PC-3 (cell line): ENCODE results near the gene NPTX1. TPM values are rescaled to one million over a fixed set of nuclear protein-coding genes. Genes with fewer than 3 reads are reported as not detected.
A peak's percentile ranks its signal among the peaks of the same experiment; 100 is the strongest.

ENCODE experiments used
- ATAC-seq: fragments of 200-7000 bp; cut with Tn5 transposase; 2 replicates; pipeline ENCODE4 v1.9.1; 2020; ENCODE audit warnings: mild to moderate bottlenecking, moderate library complexity
- BruUV-seq: library from RNA; stranded (reverse); fragments of 400-500 nt; replicated peaks from 2 replicates; lab custom pipeline; 2021; lab: Mats Ljungman, UMichigan
- CTCF ChIA-PET: fragments of 300-600 bp; sonication (Branson Sonifier 250); formaldehyde crosslinking; loops from one replicate; lab custom pipeline; 2022; ENCODE audit warnings: antibody characterized with exemption; lab: Charles Lee
- POLR2A ChIA-PET: fragments of 300-600 bp; sonication (Branson Sonifier 250); formaldehyde crosslinking; loops from one replicate; lab custom pipeline; 2022; ENCODE audit warnings: antibody characterized with exemption; ENCODE audit not compliant: unreplicated experiment; lab: Charles Lee
- DNase-seq: peaks from one replicate; pipeline ENCODE4 v3.0.0-alpha.2; 2015
- H2AFZ ChIP-seq: fragments of 300-600 bp; sonication (generic); 2 replicates; pipeline ENCODE4 v1.6.0; 2016; ENCODE audit warnings: antibody characterized with exemption, low read length
- H3F3A ChIP-seq: fragments of 300-600 bp; sonication (generic); one replicate; pipeline ENCODE4 v1.6.0; 2017; ENCODE audit warnings: antibody characterized with exemption, low read length, control low read depth, mild to moderate bottlenecking; ENCODE audit not compliant: unreplicated experiment
- H3K27ac ChIP-seq: fragments of 300-600 bp; sonication (generic); 2 replicates; pipeline ENCODE4 v1.5.1; 2016; ENCODE audit warnings: mild to moderate bottlenecking, low read length
- H3K27me3 ChIP-seq: fragments of 300-600 bp; sonication (generic); 2 replicates; pipeline ENCODE4 v1.6.1; 2016; ENCODE audit warnings: low read length, mixed read lengths
- H3K36me3 ChIP-seq: fragments of 300-600 bp; sonication (generic); 2 replicates; pipeline ENCODE4 v1.6.1; 2016; ENCODE audit warnings: low read depth, mixed run types, low read length, mixed read lengths
- H3K4me1 ChIP-seq: fragments of 300-600 bp; sonication (generic); 2 replicates; pipeline ENCODE4 v1.5.1; 2016; ENCODE audit warnings: low read length; ENCODE audit not compliant: insufficient read depth
- H3K4me2 ChIP-seq: fragments of 300-600 bp; sonication (generic); 2 replicates; pipeline ENCODE4 v1.6.0; 2016; ENCODE audit warnings: low read length
- H3K4me3 ChIP-seq: fragments of 300-600 bp; sonication (generic); 2 replicates; pipeline ENCODE4 v1.5.1; 2016; ENCODE audit warnings: mild to moderate bottlenecking, low read length, mixed read lengths
- H3K79me2 ChIP-seq: fragments of 300-600 bp; sonication (generic); 2 replicates; pipeline ENCODE4 v1.6.1; 2017; ENCODE audit warnings: low read length, mixed read lengths
- H3K9ac ChIP-seq: fragments of 300-600 bp; sonication (generic); 2 replicates; pipeline ENCODE4 v1.6.0; 2016; ENCODE audit warnings: mild to moderate bottlenecking, low read length
- H3K9me2 ChIP-seq: fragments of 300-600 bp; sonication (generic); replicated peaks from 2 replicates; pipeline ENCODE4 v1.6.1; 2016; ENCODE audit warnings: mixed run types, low read length, mixed read lengths
- H3K9me3 ChIP-seq: fragments of 300-600 bp; sonication (generic); 2 replicates; pipeline ENCODE4 v1.6.1; 2016; ENCODE audit warnings: low read length, mixed read lengths
- H4K20me1 ChIP-seq: fragments of 300-600 bp; sonication (generic); 2 replicates; pipeline ENCODE4 v1.6.1; 2016; ENCODE audit warnings: low read length, mixed read lengths
- EZH2 ChIP-seq: fragments of 300-600 bp; sonication (generic); IDR thresholded peaks from one replicate; pipeline ENCODE4 v1.6.1; 2017; ENCODE audit warnings: antibody characterized with exemption, mild to moderate bottlenecking, low read length; ENCODE audit not compliant: unreplicated experiment
- EZH2phosphoT487 ChIP-seq: fragments of 300-600 bp; sonication (generic); IDR thresholded peaks from 2 replicates; pipeline ENCODE4 v1.6.1; 2018; ENCODE audit warnings: mild to moderate bottlenecking, antibody characterized with exemption, low read length, borderline replicate concordance
- intact Hi-C: fragments of 100-400 bp; cut with micrococcal nuclease; formaldehyde crosslinking; loops from 2 replicates; pipeline ENCODE4 v1.9.0; 2023
- total RNA-seq: library from RNA; depleted of rRNA; stranded (reverse); fragments of >200 nt; gene quantifications from 2 replicates; pipeline ENCODE4 v1.2.3, GENCODE V29; 2014
- TF ChIP-seq, protein P1 (sequence below): fragments of 300-600 bp; sonication (generic); conservative IDR thresholded peaks from 2 replicates; pipeline ENCODE4 v1.5.1; 2017; ENCODE audit warnings: antibody characterized with exemption, low read depth, mild to moderate bottlenecking, low read length

NPTX1 gene
- total RNA-seq, 1 experiment from 2014 or later = 0.55 TPM

DNA sequence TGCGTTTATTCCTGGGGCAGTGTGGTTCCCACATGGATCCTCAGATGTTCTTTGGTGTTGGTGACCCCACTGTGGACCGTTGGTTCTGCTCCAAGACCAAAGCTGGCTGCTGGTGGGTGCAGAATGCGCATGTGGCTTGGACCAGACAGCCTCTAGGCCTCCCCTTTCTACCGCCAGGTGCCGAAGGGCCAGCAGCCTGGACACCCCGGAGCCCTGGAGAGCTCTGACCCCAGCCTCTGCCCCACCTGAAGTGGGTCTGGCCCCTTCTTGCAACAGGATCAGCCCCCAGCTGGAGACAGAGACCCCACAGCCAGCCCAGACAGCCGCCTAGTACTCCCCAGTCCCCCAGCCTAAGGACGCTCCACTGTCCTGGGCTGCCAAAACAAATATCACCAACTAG lies 18.4 kb downstream of the NPTX1 start:
- CTCF ChIA-PET = no interaction called here
- TF ChIP-seq EZH2 = no peak
- TF ChIP-seq EZH2phosphoT487 = no peak
- TF ChIP-seq, protein P1, sequence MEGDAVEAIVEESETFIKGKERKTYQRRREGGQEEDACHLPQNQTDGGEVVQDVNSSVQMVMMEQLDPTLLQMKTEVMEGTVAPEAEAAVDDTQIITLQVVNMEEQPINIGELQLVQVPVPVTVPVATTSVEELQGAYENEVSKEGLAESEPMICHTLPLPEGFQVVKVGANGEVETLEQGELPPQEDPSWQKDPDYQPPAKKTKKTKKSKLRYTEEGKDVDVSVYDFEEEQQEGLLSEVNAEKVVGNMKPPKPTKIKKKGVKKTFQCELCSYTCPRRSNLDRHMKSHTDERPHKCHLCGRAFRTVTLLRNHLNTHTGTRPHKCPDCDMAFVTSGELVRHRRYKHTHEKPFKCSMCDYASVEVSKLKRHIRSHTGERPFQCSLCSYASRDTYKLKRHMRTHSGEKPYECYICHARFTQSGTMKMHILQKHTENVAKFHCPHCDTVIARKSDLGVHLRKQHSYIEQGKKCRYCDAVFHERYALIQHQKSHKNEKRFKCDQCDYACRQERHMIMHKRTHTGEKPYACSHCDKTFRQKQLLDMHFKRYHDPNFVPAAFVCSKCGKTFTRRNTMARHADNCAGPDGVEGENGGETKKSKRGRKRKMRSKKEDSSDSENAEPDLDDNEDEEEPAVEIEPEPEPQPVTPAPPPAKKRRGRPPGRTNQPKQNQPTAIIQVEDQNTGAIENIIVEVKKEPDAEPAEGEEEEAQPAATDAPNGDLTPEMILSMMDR = no peak

DNA sequence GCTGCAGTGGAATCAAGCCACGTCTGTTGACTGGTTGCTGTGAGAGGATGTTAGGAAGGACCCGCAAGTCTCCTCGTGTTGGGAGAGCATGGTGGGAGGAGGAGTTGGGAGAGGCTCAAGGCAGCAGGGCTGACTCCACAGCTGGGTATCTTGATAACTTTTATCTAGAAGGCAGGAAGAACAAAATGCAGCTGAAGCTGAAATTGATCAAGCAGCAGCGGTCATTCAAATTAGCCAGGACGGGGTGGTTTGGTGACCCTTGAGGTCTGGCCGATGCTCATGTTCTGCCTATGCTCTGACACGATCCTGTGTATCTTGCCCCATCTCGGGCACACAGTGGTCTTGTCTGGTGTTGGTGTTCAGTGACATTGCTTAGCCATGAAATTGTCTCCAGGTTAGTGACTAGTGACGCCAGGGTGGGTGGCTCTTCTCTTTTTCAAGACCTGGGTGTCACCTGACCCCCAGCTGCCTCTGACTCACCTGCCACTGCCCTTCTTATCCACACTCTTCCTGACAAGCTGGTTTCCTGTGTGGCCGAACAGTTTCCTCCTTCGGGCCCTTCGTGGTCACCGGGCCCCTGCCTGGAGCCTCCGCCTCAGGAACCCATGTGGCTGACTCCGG lies 19.1 kb downstream of the NPTX1 start:
- no peak overlapping the region for H3K27ac ChIP-seq
- no peak overlapping the region for H2AFZ ChIP-seq
- TF ChIP-seq, protein P1 = no peak
- no peak for TF ChIP-seq EZH2
- TF ChIP-seq EZH2phosphoT487 = no peak
- ChIA-PET POLR2A (no interaction called here), CTCF (no interaction called here)
- H3K79me2 ChIP-seq = no peaks in the 10 kb centered on the region
- peak; percentile 39 for DNase-seq
- no peaks in the 10 kb centered on the region for H3K9me2 ChIP-seq
- no peaks in the 10 kb centered on the region for H3F3A ChIP-seq
- H3K9ac ChIP-seq = no peak overlapping the region
- H3K4me1 ChIP-seq = peaks cover 20% of the 10 kb centered on the region
- no peaks in the 10 kb centered on the region for H3K27me3 ChIP-seq
- H4K20me1 ChIP-seq = no peaks in the 10 kb centered on the region
- H3K36me3 ChIP-seq = no peaks in the 10 kb centered on the region
- BruUV-seq = no TSS peak
- no peaks in the 10 kb centered on the region for H3K9me3 ChIP-seq
- ATAC-seq = no peak
- H3K4me2 ChIP-seq = no peak overlapping the region
- no peak overlapping the region for H3K4me3 ChIP-seq
- intact Hi-C loops = loop anchor here (10.0 kb wide), 1 partner anchor 437 kb away; no protein-coding TSS in a partner anchor

More for the DNA sequence above, 18.4 kb downstream of the NPTX1 start:
- H3K9me3 ChIP-seq = no peaks in the 10 kb centered on the region
- H2AFZ ChIP-seq = no peak overlapping the region
- H3K9ac ChIP-seq = no peak overlapping the region
- BruUV-seq = no TSS peak
- no peaks in the 10 kb centered on the region for H3K27me3 ChIP-seq
- no peaks in the 10 kb centered on the region for H4K20me1 ChIP-seq
- DNase-seq (no peak), ATAC-seq (no peak)
- POLR2A ChIA-PET = no interaction called here
- intact Hi-C loops = loop anchor here (10.0 kb wide), 1 partner anchor 437 kb away; no protein-coding TSS in a partner anchor
- no peaks in the 10 kb centered on the region for H3K79me2 ChIP-seq
- no peak overlapping the region for H3K4me3 ChIP-seq
- no peaks in the 10 kb centered on the region for H3K36me3 ChIP-seq
- peaks cover 20% of the 10 kb centered on the region for H3K4me1 ChIP-seq
- H3K9me2 ChIP-seq = no peaks in the 10 kb centered on the region
- no peak overlapping the region for H3K4me2 ChIP-seq
- no peaks in the 10 kb centered on the region for H3F3A ChIP-seq
- H3K27ac ChIP-seq = no peak overlapping the region

DNA sequence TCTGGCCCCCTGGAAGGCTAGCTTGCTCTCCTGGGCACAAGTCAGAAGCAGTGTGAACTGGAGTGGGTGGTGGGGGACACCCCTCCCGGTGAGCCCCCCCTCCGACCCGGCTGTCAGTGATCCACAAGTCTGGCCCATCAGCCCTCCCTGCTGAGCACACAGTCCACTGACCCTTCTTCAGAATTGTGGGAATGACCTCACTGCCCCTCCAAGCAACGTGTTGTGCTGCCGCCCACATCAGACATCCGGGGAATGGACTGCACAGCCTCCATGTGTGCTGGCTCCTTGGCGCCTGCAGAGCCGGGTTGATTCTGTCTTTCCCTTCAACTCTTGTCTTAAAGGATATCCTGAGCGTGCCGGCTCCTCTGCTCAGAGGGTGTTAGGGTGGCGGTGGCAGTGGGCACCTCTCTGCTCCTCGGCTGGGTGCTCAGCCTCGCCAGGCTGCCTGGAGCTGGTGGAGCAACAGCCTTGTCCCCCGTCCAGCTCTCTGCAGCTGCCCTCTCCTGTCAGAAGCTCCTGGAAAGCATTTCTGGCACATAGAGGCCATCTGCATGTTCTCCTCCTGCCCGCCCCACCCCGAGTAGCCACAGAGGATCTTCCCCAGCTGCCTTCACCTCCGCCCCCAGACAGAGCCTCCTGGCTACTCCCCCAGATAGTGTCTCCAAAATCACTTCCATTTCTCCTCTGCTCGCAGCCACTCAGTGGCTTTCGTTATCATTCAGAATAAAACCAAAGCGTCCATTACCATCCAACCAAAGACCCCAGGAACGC lies 19.8 kb downstream of the NPTX1 start:
- Histone ChIP-seq H4K20me1 (no peaks in the 10 kb centered on the region), H3K27ac (no peak overlapping the region), H2AFZ (no peak overlapping the region), H3K79me2 (no peaks in the 10 kb centered on the region), H3K9ac (no peak overlapping the region), H3K9me3 (no peaks in the 10 kb centered on the region), H3K36me3 (no peaks in the 10 kb centered on the region), H3K27me3 (no peaks in the 10 kb centered on the region), H3K4me3 (no peak overlapping the region), H3F3A (no peaks in the 10 kb centered on the region), H3K9me2 (no peaks in the 10 kb centered on the region), H3K4me2 (no peak overlapping the region), H3K4me1 (peaks cover 20% of the 10 kb centered on the region)
- ATAC-seq (no peak), DNase-seq (no peak)
- ChIA-PET POLR2A (no interaction called here), CTCF (no interaction called here)
- TF ChIP-seq EZH2 (no peak), EZH2phosphoT487 (no peak)
- TF ChIP-seq, protein P1 = no peak
- intact Hi-C loops = loop anchor here (10.0 kb wide), 1 partner anchor 438 kb away; no protein-coding TSS in a partner anchor
- no TSS peak for BruUV-seq
